Measurements from ENCODE around the gene L1CAM.
A peak's percentile ranks its signal among the peaks of the same experiment; 100 is the strongest.

L1CAM gene

DNA sequence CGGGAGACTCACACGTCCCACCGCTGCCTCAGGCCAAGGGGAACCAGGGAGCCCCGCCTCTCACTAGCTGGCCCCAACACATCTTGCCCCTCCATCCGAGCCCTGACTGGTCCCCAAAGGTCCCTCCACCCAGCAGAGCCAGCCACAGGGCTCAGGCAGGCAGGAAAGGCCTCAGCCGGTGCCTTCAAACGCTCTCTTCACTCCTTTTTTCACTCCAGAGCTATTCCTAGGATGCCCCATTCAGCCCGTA is 41.6 kb upstream of the L1CAM start:
- H3K4me3 ChIP-seq (ENCODE audit: low read length): peak overlapping the region; percentile 55; the same call in 1 of the 2 replicates
- no peak for TF ChIP-seq ZNF274 (IDR thresholded peaks at IDR 0.05; ENCODE audit: low read depth, low read length)

DNA sequence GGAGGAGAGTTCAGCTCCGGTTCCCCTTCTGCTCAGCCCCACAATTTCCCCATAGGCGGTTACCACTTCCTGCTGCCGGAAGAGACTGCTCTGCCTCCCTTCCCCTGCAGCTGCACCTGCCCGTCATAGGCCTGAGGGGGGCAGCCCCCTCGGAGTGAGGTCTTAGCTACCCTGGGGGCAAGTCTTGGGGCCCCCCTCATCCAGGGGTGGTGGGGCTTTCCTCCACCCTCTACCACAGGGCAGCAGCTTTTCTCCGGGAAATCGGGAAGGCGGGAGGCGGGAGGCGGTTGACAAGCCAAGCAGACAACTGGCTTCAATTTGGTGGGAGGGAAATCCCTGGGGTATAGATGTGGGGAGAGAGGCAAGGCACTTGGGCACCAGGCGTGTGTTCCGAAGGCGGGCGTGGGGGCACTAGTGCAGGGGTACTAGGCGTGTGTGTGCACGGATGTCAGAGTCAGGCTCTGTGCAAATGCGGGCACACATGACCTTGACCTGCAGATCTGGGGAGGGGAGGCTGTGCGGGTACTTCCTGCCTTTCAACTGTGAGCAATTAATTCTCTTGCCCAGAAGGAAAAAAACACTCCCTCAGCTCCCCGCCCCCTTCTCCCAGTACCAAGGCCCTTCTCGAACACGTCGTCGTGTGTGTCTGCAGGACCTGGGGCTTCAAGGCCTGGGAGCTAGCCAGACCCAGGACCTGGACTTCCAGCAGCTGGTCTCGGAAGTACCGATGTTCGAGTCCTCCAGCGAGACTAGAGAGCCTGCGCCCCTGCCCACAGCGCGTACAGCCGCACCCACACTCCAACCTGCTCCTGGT is 41.1 kb upstream of the L1CAM start:
- peak overlapping the region; percentile 55; the same call in 1 of the 2 replicates for H3K4me3 ChIP-seq (ENCODE audit: low read length)
- TF ChIP-seq ZNF274 (IDR thresholded peaks at IDR 0.05; ENCODE audit: low read depth, low read length): no peak

DNA sequence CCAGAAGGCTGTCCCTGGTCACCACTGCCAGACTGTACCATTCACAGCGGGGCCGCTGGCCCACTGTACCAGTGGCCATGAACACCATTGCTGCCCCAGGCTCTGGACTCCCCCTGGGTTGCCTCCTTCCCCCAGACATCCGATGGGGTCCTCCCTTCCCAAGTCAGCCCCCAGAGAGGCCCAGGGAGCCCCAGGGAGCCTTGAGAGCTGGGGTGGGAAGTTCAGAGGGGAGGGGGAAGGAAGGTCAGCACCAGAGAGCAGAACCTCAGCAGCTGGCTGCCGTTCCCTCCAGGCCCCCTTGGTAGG is 40.5 kb upstream of the L1CAM start:
- no peak for TF ChIP-seq ZNF274 (IDR thresholded peaks at IDR 0.05; ENCODE audit: low read depth, low read length)
- peak overlapping the region; percentile 74; the same call in 1 of the 2 replicates for H3K4me3 ChIP-seq (ENCODE audit: low read length)

DNA sequence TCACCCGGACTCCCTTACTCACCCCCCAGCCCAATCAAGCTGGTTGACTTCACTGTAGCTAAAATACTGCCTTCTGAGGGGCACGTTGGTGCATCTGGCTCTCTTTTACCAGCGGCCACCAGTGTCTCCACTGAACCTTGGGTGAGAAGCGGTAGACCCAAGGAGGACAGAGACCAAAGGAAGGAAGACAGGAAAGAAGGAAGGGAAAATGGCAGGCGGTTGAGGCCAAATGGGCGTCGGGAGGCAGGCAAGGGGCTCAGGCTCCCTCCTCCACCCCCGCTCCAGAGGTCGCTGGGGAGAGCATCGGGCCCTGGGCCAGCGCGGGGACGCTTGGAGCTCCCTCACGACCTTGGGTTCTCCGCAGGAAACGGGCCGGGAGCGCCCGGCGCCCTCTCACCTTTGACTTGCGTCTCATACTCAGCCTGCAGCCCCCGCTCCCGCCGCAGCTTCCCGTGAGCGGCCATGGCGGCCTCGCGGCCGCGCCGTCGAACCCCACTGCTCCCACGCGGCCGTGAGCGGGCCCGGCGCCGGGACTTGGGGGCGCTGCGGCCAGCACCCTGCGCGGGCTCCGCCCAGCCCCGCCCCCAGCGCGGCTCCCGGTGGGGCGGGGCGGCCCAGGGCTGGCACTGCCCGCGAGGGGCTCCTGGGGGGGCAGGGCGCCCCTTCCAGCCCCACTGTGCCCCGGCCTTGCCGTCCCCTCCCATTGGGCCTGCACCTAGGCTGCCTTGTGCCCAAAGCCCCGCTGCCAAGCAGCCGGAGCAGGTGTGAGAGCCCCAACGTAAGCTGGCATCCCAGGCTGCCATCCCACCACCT is 40.0 kb upstream of the L1CAM start, which contains the start of gene ARHGAP4:
Gene ARHGAP4 (minus strand): TSS at position 526 of the 813 bp plus-strand sequence. CDS start 62 bp downstream, at position 464.
- peak within 1 kb of the TSS; percentile 74 for H3K4me3 ChIP-seq (ENCODE audit: low read length)
- no peak for TF ChIP-seq ZNF274 (IDR thresholded peaks at IDR 0.05; ENCODE audit: low read depth, low read length)

DNA sequence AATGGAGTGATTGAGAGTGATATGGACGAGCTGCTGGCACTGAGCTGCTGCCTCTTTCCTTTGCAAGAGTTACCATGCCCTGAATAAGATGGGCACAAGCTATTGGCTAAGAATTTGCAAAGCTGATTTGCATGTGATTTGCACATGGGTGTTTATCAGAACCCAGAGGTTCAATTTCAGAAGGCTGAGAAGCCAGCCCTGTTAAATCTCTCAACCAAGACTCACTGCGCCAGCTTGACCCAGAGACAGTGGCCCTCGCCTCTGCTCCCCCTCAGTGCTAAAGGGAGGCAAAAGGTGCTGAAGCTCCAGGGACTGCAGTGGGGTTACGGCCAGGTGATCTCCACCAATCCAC is 39.4 kb upstream of the L1CAM start:
- TF ChIP-seq ZNF274 (IDR thresholded peaks at IDR 0.05; ENCODE audit: low read depth, low read length): no peak
- H3K4me3 ChIP-seq (ENCODE audit: low read length): peak overlapping the region; percentile 74; the same call in 1 of the 2 replicates

DNA sequence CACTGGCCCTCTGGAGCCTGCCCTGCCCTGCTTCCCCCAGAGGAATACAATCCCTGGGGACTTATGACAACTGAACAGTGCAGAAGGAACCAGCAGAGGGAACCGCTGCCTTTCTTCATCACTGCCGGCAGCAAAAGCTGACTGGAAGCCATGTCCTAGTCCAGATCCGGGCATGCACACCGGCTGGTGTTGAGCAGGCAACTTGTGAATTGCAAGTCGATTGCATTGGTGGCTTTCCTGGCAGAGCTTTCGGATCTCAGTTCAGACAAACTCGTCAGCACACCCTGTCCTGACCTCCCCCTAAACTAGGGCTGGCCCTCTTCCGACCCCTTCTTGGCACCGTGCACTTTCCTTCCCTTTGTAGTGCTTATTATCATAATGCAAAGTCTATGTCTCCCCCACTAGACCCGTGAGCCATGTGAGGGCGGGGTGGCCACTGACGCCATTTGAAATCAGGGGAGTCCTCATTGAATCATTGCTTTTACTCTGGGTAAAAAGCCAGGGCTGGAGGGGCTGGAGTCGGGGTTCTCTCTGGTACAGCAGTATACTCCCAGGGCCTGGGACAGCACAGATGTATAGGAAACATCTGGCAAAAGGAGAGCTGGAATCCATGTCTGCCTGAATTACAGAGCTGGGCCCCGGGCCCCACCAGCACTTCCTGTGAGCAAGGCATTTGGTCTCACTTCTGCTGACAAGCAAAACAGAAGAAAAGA is 38.3 kb upstream of the L1CAM start:
- peak overlapping the region; percentile 74; the same call in 1 of the 2 replicates for H3K4me3 ChIP-seq (ENCODE audit: low read length)
- no peak for TF ChIP-seq ZNF274 (IDR thresholded peaks at IDR 0.05; ENCODE audit: low read depth, low read length)

DNA sequence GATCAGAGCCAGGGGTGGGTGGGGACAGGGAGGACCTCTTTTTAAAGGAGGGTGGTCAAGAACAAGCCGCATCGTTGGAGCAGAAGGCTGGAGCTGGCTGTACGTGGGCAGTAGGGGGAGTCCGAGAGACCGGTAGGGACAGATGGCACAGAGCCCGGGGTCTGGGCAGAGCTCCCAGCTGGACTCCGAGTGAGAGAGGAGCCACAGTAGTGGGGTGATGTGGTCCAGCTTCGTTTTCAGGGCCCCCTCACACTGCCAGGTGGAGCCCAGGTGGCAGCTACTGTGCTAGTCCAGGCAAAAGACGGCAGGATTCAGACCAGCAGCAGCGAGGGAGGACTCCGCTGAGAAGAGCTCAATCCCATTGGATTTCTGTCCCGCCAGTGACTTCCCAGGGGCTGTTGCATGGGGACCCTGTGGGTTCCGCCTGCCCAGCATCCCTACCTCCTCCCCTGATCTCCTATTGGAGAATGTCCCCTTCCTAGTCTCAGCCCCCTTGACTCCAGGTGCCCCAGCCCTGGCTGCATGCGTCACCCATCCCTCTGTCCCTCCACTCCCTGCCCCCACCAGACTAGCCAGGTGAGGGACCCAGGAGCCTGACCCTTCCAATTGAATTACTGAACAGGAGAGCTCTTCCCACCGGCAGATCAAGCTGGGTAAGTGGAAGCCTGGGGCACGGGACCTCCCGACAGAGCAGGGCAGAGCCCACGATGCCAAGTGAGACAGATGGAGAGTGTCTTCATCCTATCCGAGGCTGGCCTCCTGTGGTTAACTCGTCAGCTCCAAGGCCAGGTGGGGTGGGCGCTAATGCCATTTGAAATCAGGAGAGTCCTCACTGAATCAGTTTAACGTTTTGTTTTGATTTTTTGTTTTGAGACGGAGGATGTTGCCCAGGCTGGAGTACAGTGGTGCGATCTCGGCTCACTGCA is 37.2 kb upstream of the L1CAM start:
- no peak for TF ChIP-seq ZNF274 (IDR thresholded peaks at IDR 0.05; ENCODE audit: low read depth, low read length)
- no peak overlapping the region; the same call in 1 of the 2 replicates for H3K4me3 ChIP-seq (ENCODE audit: low read length)

DNA sequence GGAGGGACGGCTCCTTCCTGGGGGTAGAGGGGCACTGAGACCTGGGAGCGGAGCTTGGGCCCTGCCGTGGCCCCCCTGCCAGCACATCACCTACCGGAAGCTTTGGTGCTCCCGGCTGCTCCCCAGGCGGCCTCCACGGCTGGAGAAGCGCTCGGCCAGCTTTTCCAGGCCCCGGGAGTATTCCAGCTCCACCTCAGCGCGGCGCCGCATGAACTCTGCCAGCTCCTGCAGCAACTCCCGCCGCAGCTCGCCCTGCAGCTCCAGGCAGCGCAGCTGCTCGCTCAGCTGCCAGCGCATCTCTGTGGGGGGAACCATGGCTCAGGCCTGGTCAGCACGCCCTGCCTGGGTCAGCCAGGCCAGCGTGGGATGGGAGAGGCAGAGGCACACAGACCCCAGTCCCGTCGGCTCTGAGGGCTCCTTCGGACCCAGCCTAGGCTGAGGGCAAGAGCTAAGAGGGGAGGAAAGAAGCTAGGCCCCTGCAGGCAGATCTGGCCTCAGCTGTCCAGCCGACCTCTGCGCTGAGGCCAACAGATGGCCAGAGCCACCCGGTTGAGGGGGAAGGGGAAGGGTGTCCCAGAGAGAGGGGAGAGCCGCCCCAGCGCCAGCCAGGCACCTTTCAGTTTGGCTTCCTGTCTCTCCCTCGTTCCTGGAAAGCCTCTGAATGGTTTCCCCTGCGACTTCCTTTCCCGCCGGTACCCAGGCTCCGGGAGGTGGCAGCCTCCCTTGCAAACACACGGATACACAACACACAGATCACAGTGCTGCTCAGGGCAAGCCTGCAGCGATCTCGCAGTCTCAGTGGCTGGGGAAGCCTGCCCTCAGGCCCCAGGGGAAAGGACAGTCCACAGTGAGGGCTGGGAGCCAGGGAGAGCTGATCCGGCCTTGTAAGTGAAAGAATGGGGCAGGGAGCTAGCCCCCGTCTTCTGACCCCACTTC is 35.8 kb upstream of the L1CAM start:
- no peak for TF ChIP-seq ZNF274 (IDR thresholded peaks at IDR 0.05; ENCODE audit: low read depth, low read length)
- no peak overlapping the region for H3K4me3 ChIP-seq (ENCODE audit: low read length)

DNA sequence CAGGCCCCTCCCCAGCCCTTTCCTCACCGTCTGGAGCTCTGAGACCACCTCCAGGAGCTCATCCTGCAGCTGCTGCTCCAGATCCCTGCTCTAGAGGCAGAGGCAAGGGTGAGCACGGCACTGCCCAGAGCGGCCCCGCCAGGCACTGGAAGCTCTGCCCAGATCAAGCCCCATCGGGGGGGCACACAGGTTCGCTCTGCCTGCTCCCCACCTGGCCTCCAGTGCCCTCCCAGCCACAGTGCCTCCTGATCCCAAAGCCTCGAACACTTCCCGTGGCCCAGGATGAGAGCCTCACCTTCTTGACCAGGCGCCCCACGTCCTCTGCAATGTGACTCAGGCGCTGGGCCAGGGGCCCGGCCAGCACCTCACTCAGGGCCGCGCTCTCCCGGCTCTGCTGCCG is 35.1 kb upstream of the L1CAM start:
- no peak overlapping the region for H3K4me3 ChIP-seq (ENCODE audit: low read length)
- TF ChIP-seq ZNF274 (IDR thresholded peaks at IDR 0.05; ENCODE audit: low read depth, low read length): no peak

DNA sequence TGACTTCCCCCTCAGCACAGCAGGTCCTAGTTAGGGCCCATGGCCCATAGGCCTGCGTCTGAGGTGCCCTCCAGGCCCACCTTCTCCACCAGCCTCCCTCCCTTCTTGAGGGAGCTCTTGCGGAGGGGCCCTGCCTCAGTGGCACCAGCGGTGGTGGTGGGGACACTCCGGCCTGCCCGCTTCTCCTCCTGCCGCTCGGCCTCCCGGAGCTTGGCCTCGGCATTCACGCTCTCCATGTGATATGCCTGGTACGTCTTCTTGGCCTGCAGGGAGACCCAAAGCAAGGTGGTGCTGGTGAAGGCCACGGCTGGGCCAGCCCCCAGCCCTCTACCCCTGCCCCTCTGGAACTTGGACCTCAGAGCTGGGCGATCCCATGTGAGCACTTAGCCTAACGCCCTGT is 34.6 kb upstream of the L1CAM start:
- no peak for TF ChIP-seq ZNF274 (IDR thresholded peaks at IDR 0.05; ENCODE audit: low read depth, low read length)
- H3K4me3 ChIP-seq (ENCODE audit: low read length): no peak overlapping the region

DNA sequence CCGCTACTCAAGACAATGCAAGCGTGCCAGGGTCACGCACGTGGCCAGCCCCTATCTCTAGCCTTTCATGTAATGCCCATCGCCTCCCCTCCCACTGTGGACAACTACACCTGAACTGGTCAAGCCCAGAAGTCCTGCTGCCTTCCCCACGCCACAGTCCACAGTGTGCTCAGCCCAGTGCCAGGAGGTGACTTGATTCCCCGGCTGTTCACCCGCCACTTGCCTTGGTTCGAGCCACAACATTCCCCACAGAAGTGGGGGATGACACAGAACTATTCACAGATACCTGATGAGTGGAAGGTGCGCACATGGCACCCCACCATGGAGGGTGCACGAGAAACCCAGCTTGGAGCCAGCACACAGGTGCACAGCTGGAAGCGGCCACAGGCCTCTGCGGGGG is 33.3 kb upstream of the L1CAM start:
- H3K4me3 ChIP-seq (ENCODE audit: low read length): no peak overlapping the region
- no peak for TF ChIP-seq ZNF274 (IDR thresholded peaks at IDR 0.05; ENCODE audit: low read depth, low read length)

DNA sequence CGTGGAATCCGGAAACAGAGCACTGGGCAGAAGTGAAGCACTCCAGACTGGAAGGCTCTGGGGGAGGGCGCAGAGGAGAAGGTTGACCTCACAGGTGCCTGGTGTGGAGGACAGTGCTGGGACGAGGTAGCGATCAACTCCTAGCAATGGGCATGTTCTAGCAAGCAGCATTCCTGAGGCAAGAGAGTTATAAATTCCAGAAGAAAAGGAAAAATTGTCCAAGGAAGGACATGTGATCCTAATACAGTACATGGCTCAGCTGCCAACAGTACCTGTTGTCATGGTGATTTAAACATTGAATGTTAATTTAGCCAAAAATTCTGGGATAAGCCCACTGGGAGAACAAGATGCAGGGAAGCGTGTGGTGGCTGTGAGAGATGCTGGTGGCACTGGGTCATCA is 31.9 kb upstream of the L1CAM start:
- no peak for TF ChIP-seq ZNF274 (IDR thresholded peaks at IDR 0.05; ENCODE audit: low read depth, low read length)
- no peak overlapping the region for H3K4me3 ChIP-seq (ENCODE audit: low read length)

DNA sequence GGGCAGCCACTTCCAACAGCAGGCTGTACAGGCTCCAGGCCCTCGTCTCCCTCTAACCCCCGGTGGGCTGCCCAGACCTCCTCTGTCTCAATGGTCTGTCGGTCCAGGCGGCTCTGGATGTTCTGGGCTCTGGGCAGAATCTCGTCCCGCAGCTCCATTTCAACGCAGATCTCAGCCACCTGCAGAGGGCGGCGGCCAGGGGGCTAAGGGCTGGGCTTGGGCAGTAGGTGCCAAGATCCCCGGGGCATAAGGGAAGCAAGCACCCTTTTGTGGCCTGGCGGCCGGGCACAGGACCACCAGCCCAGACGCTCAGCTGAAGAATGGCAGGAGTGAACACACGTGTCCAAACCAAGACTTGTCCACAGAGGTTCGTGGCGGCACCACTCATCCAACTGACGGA is 27.7 kb upstream of the L1CAM start:
- TF ChIP-seq ZNF274 (IDR thresholded peaks at IDR 0.05; ENCODE audit: low read depth, low read length): no peak
- no peak overlapping the region for H3K4me3 ChIP-seq (ENCODE audit: low read length)

All from GM08714 (cell line).